ENCODE data around the gene IGFBP5. TPM values are rescaled to one million over a fixed set of nuclear protein-coding genes. Genes with fewer than 3 reads are reported as not detected.

The IGFBP5 gene
- total and polyA plus RNA-seq, 10 of the 15 experiments (the other 5 are each of a cell fraction or from before 2014, with no cell fraction given) = 2.8 TPM; not detected in 9

GRCh38 chr2:216685327-216685875 lies 9.9 kb downstream of the IGFBP5 start (continued):
- no peak for TF ChIP-seq ZNF217 (IDR thresholded peaks at IDR 0.05)
- TF ChIP-seq ASH2L (IDR thresholded peaks at IDR 0.05; ENCODE audit: borderline replicate concordance, low read depth) = no peak
- no peak for TF ChIP-seq TCF3 (IDR thresholded peaks at IDR 0.05; ENCODE audit: borderline replicate concordance, insufficient read depth, low read depth, low read length)
- TF ChIP-seq JUND (IDR thresholded peaks at IDR 0.05; ENCODE audit: low read depth, low read length) = no peak
- TF ChIP-seq CEBPB (IDR thresholded peaks at IDR 0.05; ENCODE audit: borderline replicate concordance in 1 of 2, low read depth in 2 of 2, low read length in 2 of 2) = no peak
- no peak for TF ChIP-seq TCF7 (IDR thresholded peaks at IDR 0.05; ENCODE audit: borderline replicate concordance)
- TF ChIP-seq WRNIP1 (IDR thresholded peaks at IDR 0.05; ENCODE audit: borderline replicate concordance, low read depth, low read length) = no peak

- Histone ChIP-seq H3K4me1 (ENCODE audit: control insufficient read depth, insufficient read depth, low read length) (no peaks in the 10 kb centered on the region), H3K79me2 (ENCODE audit: control insufficient read depth, insufficient read depth, low read length) (no peaks in the 10 kb centered on the region), H3K36me3 (ENCODE audit: control insufficient read depth in 2 of 2, insufficient read depth in 2 of 2, low read length in 1 of 2) (no peaks in the 10 kb centered on the region), H3K9ac (ENCODE audit: control insufficient read depth, insufficient read depth, low read length) (no peak overlapping the region), H3K27me3 (replicated peaks in 1 of 2; ENCODE audit: control insufficient read depth in 2 of 2, insufficient read depth in 2 of 2, low read length in 1 of 2) (no peaks in the 10 kb centered on the region; a peak in 1 of 4 replicates), H3K4me3 (no peak overlapping the region), H4K20me1 (ENCODE audit: control insufficient read depth, insufficient read depth) (no peaks in the 10 kb centered on the region), H3K27ac (ENCODE audit: control insufficient read depth, insufficient read depth) (no peak overlapping the region), H2AFZ (ENCODE audit: control insufficient read depth, low read depth, low read length) (no peak overlapping the region), H3K9me3 (replicated peaks; ENCODE audit: control insufficient read depth, insufficient read depth, low read length) (no peaks in the 10 kb centered on the region), H3K4me2 (ENCODE audit: control insufficient read depth, insufficient read depth) (no peak overlapping the region)
- intact Hi-C loops (cut with micrococcal nuclease; ENCODE audit: unreplicated experiment) (loop anchor here (5.0 kb wide), 2 partner anchors 478 to 1073 kb away; no protein-coding TSS in a partner anchor), in situ Hi-C loops (cut with MboI) (no loop called here)
- FAIRE-seq (no peak), DNase-seq (ENCODE audit: low read depth, low spot score) (no peak), ATAC-seq (no peak)
- ChIA-PET POLR2A (no interaction called here), SMC1A (ENCODE audit: uncharacterized antibody, unreplicated experiment) (interaction anchor here (0.8 kb wide), 1 partner anchor 828 kb away, joined by 3 read pairs; no protein-coding TSS in a partner anchor), CTCF (interaction anchor here (0.7 to 1.1 kb wide), 3 partner anchors 825 to 1030 kb away, joined by 3 read pairs; no protein-coding TSS in a partner anchor), RAD21 (ENCODE audit: unreplicated experiment) (no interaction called here)
- no TSS peak for BruUV-seq (replicated peaks)
- 24% methylated on average over 3 of the region's 3 CpGs for WGBS (ENCODE audit: insufficient coverage, insufficient replicate concordance, low lambda C conversion rate, missing lambda C conversion rate)
- TF ChIP-seq NRF1 (conservative IDR thresholded peaks at IDR 0.05; ENCODE audit: low read depth, low read length) = no peak
- no peak for TF ChIP-seq ATF7 (IDR thresholded peaks at IDR 0.05; ENCODE audit: low read depth)
- no peak for TF ChIP-seq JUNB (IDR thresholded peaks at IDR 0.05)
- no peak for TF ChIP-seq USF2 (IDR thresholded peaks at IDR 0.05; ENCODE audit: borderline replicate concordance, low read depth, low read length)
- TF ChIP-seq POLR2AphosphoS5 (IDR thresholded peaks at IDR 0.05; ENCODE audit: low read length) = no peak
- no peak for TF ChIP-seq EED (IDR thresholded peaks at IDR 0.05; ENCODE audit: low read depth)
- no peak for TF ChIP-seq RUNX3 (IDR thresholded peaks at IDR 0.05; ENCODE audit: low read length)
- TF ChIP-seq FOXM1 (IDR thresholded peaks at IDR 0.05; ENCODE audit: low read depth, low read length) = no peak
- TF ChIP-seq MXI1 (IDR thresholded peaks at IDR 0.05; ENCODE audit: low read depth, low read length) = no peak
- TF ChIP-seq SUZ12 (IDR thresholded peaks at IDR 0.05; ENCODE audit: unreplicated experiment) = no peak
- no peak for TF ChIP-seq MYB (IDR thresholded peaks at IDR 0.05; ENCODE audit: borderline replicate concordance, low read depth, low read length)
- no peak for TF ChIP-seq RBBP5 (conservative IDR thresholded peaks at IDR 0.05)
- TF ChIP-seq IRF4 (IDR thresholded peaks at IDR 0.05; ENCODE audit: low read depth, low read length) = no peak
- no peak for TF ChIP-seq SIN3A (IDR thresholded peaks at IDR 0.05; ENCODE audit: low read depth, low read length)
- TF ChIP-seq ZNF24 (IDR thresholded peaks at IDR 0.05) = no peak
- no peak for TF ChIP-seq PKNOX1 (IDR thresholded peaks at IDR 0.05)
- TF ChIP-seq GABPA (IDR thresholded peaks at IDR 0.05; ENCODE audit: low read depth) = no peak
- TF ChIP-seq MYC (IDR thresholded peaks at IDR 0.05; ENCODE audit: insufficient read depth, insufficient read length, insufficient replicate concordance, low read length, severe bottlenecking) = no peak
Observed at GRCh38 chr2:216683846-216684245, 11.5 kb downstream of the IGFBP5 start.

Data from GM12878 (cell line).